GM18511 (cell line): ENCODE data around the gene ZNF487.
A peak's percentile ranks its signal among the peaks of the same experiment; 100 is the strongest.
"Not testable (repeated sequence)": the region's sequence is repeated elsewhere in the genome, so short reads cannot be mapped to it uniquely, and the experiment has no call there.

ENCODE experiments used
- ATAC-seq: cut with Tn5 transposase; IDR thresholded peaks from one replicate; pipeline ENCODE4 v1.9.1; 2021; ENCODE audit warnings: mild to moderate bottlenecking, moderate library complexity; ENCODE audit not compliant: unreplicated experiment

ZNF487 gene

GRCh38 chr10:43436291-43437140 is at the start of gene ZNF487:
ZNF487 (plus strand) TSS chr10:43437111; CDS start chr10:43475814, 38,703 bp downstream.
- peak; percentile 98 for ATAC-seq

GRCh38 chr10:43387678-43388032 is 49.3 kb upstream of the ZNF487 start:
- ATAC-seq = no peak

GRCh38 chr10:43389867-43390266 is 47.0 kb upstream of the ZNF487 start:
- no peak for ATAC-seq

GRCh38 chr10:43390333-43390732 is 46.6 kb upstream of the ZNF487 start:
- ATAC-seq = no peak

- no peak for ATAC-seq
These were observed 46.2 kb upstream of the ZNF487 start for GRCh38 chr10:43390759-43391158.

- no peak for ATAC-seq
These were observed 45.4 kb upstream of the ZNF487 start for GRCh38 chr10:43391496-43391895.

GRCh38 chr10:43392748-43393147 is 44.2 kb upstream of the ZNF487 start:
- no peak for ATAC-seq

GRCh38 chr10:43393186-43393585 is 43.7 kb upstream of the ZNF487 start:
- not testable (repeated sequence) for ATAC-seq

- ATAC-seq = no peak
These were observed 43.1 kb upstream of the ZNF487 start for GRCh38 chr10:43393606-43394360.

GRCh38 chr10:43394868-43395267 is 42.0 kb upstream of the ZNF487 start:
- no peak for ATAC-seq

GRCh38 chr10:43395571-43396060 is 41.3 kb upstream of the ZNF487 start:
- no peak for ATAC-seq

GRCh38 chr10:43396061-43396927 is 40.6 kb upstream of the ZNF487 start:
- peak; percentile 68 for ATAC-seq

- peak; percentile 90 for ATAC-seq
These were observed 39.8 kb upstream of the ZNF487 start for GRCh38 chr10:43396928-43397624.

- ATAC-seq = no peak
These were observed 38.0 kb upstream of the ZNF487 start for GRCh38 chr10:43398939-43399319.

GRCh38 chr10:43399320-43400310 is 37.3 kb upstream of the ZNF487 start:
- no peak for ATAC-seq

GRCh38 chr10:43401627-43402026 is 35.3 kb upstream of the ZNF487 start:
- ATAC-seq = no peak

GRCh38 chr10:43402176-43402575 is 34.7 kb upstream of the ZNF487 start:
- no peak for ATAC-seq

GRCh38 chr10:43402880-43403452 is 33.9 kb upstream of the ZNF487 start:
- ATAC-seq = no peak
